ENCODE data around the gene ADCY5. TPM values are rescaled to one million over a fixed set of nuclear protein-coding genes. Genes with fewer than 3 reads are reported as not detected.

Gene ADCY5
- total and polyA plus RNA-seq, 2 donors (not counting 1 experiment from before 2014, with no cell fraction given): not detected

GRCh38 chr3:123449102-123449996, 459 bp upstream of the ADCY5 start:
- peaks cover 0 to 54% (median 26%) of the 10 kb centered on the region in 4 experiments for H3K27me3 ChIP-seq (replicated peaks in 1 of 4; ENCODE audit: control extremely low read depth in 1 of 4, control insufficient read depth in 3 of 4, insufficient read depth in 4 of 4, low read length in 3 of 4)
- intact Hi-C loops (cut with micrococcal nuclease): loop anchor here (2.0 kb wide), 1 partner anchor 109 kb away; no protein-coding TSS in a partner anchor
- H3K4me2 ChIP-seq (replicated peaks; ENCODE audit: low read depth, low read length, poor library complexity, severe bottlenecking): peak overlapping the region; percentile 92
- CTCF ChIA-PET: interaction anchor here (1.3 kb wide), 1 partner anchor 109 kb away, joined by 4 read pairs; no protein-coding TSS in a partner anchor
- Mint-ChIP-seq H3K27me3 (peaks cover 47% of the 10 kb centered on the region), H3K4me1 (peaks cover 10% of the 10 kb centered on the region), H3K9me3 (ENCODE audit: insufficient read depth) (no peaks in the 10 kb centered on the region), H3K27ac (no peak overlapping the region), H3K4me3 (peak overlapping the region; percentile 71)
- POLR2A ChIA-PET: no interaction called here
- H2AFZ ChIP-seq (ENCODE audit: insufficient read depth, low read depth, low read length, poor library complexity, severe bottlenecking): peak overlapping the region; percentile 77
- TF ChIP-seq CTCF (IDR thresholded peaks at IDR 0.05): no peak
- TF ChIP-seq EZH2 (IDR thresholded peaks at IDR 0.05; ENCODE audit: borderline replicate concordance, insufficient read depth, low read depth, low read length, poor library complexity, severe bottlenecking): no peak
- peak overlapping the region; percentile 62 for H3K9ac ChIP-seq (ENCODE audit: low read length)
- DNase-seq (peak; percentile 42), ATAC-seq (ENCODE audit: low read depth) (no peak)
- peaks cover 0 to 7% (median 0%) of the 10 kb centered on the region in 3 donors for H3K9me3 ChIP-seq (ENCODE audit: control extremely low read depth in 1 of 3, control insufficient read depth in 2 of 3, insufficient read depth in 1 of 3, low read length in 2 of 3)
- H3K4me1 ChIP-seq (ENCODE audit: control insufficient read depth in 2 of 2, insufficient read depth in 2 of 2, low read length in 2 of 2): peaks cover 10 to 13% of the 10 kb centered on the region in 2 donors
- H3K36me3 ChIP-seq (replicated peaks in 1 of 2; ENCODE audit: control extremely low read depth in 1 of 2, control insufficient read depth in 1 of 2, extremely low read depth in 1 of 2, insufficient read depth in 2 of 2, low read length in 1 of 2): no peaks in the 10 kb centered on the region
- H3K4me3 ChIP-seq (ENCODE audit: control extremely low read depth in 1 of 5, extremely low read depth in 1 of 5, insufficient read depth in 1 of 5, low read depth in 2 of 5, low read length in 4 of 5): peak overlapping the region in 4 of 5 experiments; percentile 21 to 65 (median 51)
- H3K79me2 ChIP-seq (ENCODE audit: control insufficient read depth, insufficient read depth, low read length): no peaks in the 10 kb centered on the region
- 1% methylated on average over 111 of the region's 114 CpGs for WGBS (ENCODE audit: insufficient coverage)
- H4K20me1 ChIP-seq (ENCODE audit: control insufficient read depth, insufficient read depth, low read length, poor library complexity, severe bottlenecking): no peaks in the 10 kb centered on the region
- no peak overlapping the region for H3K27ac ChIP-seq (ENCODE audit: low read length in 2 of 2)
